HepG2 (cell line): ENCODE results near the gene ZNF581. TPM values are rescaled to one million over a fixed set of nuclear protein-coding genes. Genes with fewer than 3 reads are reported as not detected.

Source experiments
- ESRRA ChIP-seq: sonication (generic); formaldehyde crosslinking; IDR thresholded peaks from 2 replicates; pipeline ENCODE4 v1.5.1; 2020; ENCODE audit warnings: mild to moderate bottlenecking, low read depth, missing genetic modification reagents
- KMT2B ChIP-seq: IDR thresholded peaks from 2 replicates; pipeline ENCODE4 v1.6.1; 2016; ENCODE audit warnings: missing genetic modification reagents, missing compliant biosample characterization
- MIXL1 ChIP-seq: IDR thresholded peaks from 2 replicates; pipeline ENCODE4 v1.6.1; 2016
- POLR2AphosphoS5 ChIP-seq: IDR thresholded peaks from 2 replicates; pipeline ENCODE4 v1.6.1; 2012; ENCODE audit warnings: low read depth, low read length
- TAF1 ChIP-seq: sonication (generic); formaldehyde crosslinking; IDR thresholded peaks from 2 replicates; pipeline ENCODE4 v1.4.0; 2020; ENCODE audit warnings: missing genetic modification reagents
- TOPORS ChIP-seq: sonication (generic); formaldehyde crosslinking; IDR thresholded peaks from 2 replicates; pipeline ENCODE4 v1.8.0; 2023; ENCODE audit warnings: mild to moderate bottlenecking, missing genetic modification reagents
- ZFP82 ChIP-seq: sonication (generic); formaldehyde crosslinking; IDR thresholded peaks from 2 replicates; pipeline ENCODE4 v1.5.1; 2020; ENCODE audit warnings: mild to moderate bottlenecking, missing genetic modification reagents, borderline replicate concordance
- ZNF17 ChIP-seq: sonication (generic); formaldehyde crosslinking; IDR thresholded peaks from 2 replicates; pipeline ENCODE4 v1.5.0; 2020; ENCODE audit warnings: mild to moderate bottlenecking, missing genetic modification reagents
- ZNF224 ChIP-seq: sonication (generic); formaldehyde crosslinking; IDR thresholded peaks from 2 replicates; pipeline ENCODE4 v1.5.0; 2020; ENCODE audit warnings: mild to moderate bottlenecking, missing genetic modification reagents
- ZNF430 ChIP-seq: sonication (generic); formaldehyde crosslinking; IDR thresholded peaks from 2 replicates; pipeline ENCODE4 v1.9.0; 2021; ENCODE audit warnings: mild to moderate bottlenecking, missing genetic modification reagents
- ZNF468 ChIP-seq: sonication (generic); formaldehyde crosslinking; IDR thresholded peaks from 2 replicates; pipeline ENCODE4 v1.8.0; 2022; ENCODE audit warnings: mild to moderate bottlenecking, moderate library complexity, missing genetic modification reagents
- ZNF484 ChIP-seq: sonication (generic); formaldehyde crosslinking; IDR thresholded peaks from 2 replicates; pipeline ENCODE4 v1.5.1; 2020; ENCODE audit warnings: mild to moderate bottlenecking, low read depth, missing genetic modification reagents, borderline replicate concordance
- ZNF589 ChIP-seq: sonication (generic); formaldehyde crosslinking; conservative IDR thresholded peaks from 2 replicates; pipeline ENCODE4 v1.8.0; 2022; ENCODE audit warnings: mild to moderate bottlenecking, moderate library complexity, missing genetic modification reagents
- ZNF768 ChIP-seq: sonication (generic); formaldehyde crosslinking; IDR thresholded peaks from 2 replicates; pipeline ENCODE4 v1.4.0; 2020; ENCODE audit warnings: missing genetic modification reagents
- polyA plus RNA-seq, 8 experiments: library from polyadenylated mRNA; depleted of rRNA in 3 of 8; stranded (reverse) in 7 of 8; unstranded in 1 of 8; fragments of >200 nt; fragmentation: Illumina TruSeq in 4 of 8; extraction: Trizol in 4 of 8; gene quantifications; 2 replicates each; pipeline versions ENCODE4 v1.2.1 to v1.2.3, GENCODE V29; 2011 to 2016; ENCODE audit warnings: low read depth in 4 of 8, missing spikeins in 1 of 8, mixed read lengths in 1 of 8; ENCODE audit not compliant: insufficient read depth in 1 of 8
- total RNA-seq, 5 experiments: library from RNA; depleted of rRNA; stranded (reverse); fragments of >200 nt; fragmentation: Illumina TruSeq; extraction: Trizol; gene quantifications; 2 replicates each; pipeline ENCODE4 v1.2.3, GENCODE V29; 2016; ENCODE audit warnings: low read depth in 1 of 5
- TF ChIP-seq, protein P1 (sequence below): sonication (generic); formaldehyde crosslinking; IDR thresholded peaks from 2 replicates; pipeline ENCODE4 v1.4.0; 2020; ENCODE audit warnings: missing genetic modification reagents, low read depth, mild to moderate bottlenecking, borderline replicate concordance
- TF ChIP-seq, protein P2 (sequence below): IDR thresholded peaks from 2 replicates; pipeline ENCODE4 v1.6.1; 2012; ENCODE audit warnings: inconsistent platforms
- TF ChIP-seq, protein P3 (sequence below): sonication (generic); formaldehyde crosslinking; IDR thresholded peaks from 2 replicates; pipeline ENCODE4 v1.5.1; 2020; ENCODE audit warnings: mild to moderate bottlenecking, missing genetic modification reagents, moderate library complexity

The ZNF581 gene
- total and polyA plus RNA-seq, 2 of the 13 experiments (the other 11 are each of a cell fraction or from before 2014, with no cell fraction given), result 19.6 to 49.5 TPM

DNA sequence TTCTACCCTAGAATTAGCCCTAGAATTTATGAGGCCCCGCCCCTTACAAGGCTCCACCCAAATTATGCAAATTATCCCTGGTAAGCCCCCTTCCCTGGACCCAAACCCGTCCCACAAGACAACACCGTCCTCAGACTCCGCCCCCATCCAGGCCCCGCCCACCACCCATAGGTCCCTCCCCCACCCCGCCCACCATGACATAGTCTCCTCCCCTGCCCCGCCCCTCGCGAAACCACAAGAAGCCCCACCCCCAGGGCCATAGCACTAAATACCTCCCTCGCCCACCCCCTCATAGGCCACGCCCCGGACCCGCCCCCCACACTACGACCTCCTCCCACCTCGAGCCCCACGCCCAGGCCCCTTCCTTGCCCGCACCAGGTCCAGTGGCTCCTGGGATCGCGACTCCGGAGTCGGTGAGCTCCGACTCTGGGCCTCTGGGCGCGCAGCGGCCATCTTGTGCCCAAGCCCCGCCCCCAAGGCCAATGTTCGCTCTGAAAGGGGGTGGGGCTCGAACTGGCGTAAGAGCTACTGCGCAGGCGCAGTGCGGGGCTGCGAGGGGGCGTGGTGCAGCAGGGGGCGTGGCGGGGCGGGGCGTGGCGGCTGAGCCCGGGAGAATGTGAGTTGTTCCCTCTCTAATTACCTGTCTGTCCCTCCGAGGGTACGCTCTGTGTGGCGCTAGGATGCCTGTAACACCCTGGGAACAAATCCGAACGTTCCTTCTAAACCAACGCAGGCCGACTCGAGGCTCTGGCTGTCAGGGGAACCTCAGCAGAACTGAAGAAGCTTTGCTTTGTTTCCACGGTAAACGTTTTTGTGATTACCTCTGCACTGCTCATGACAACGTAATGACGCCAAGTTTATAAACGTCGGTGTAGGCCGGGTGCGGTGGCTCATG is 19.1 kb upstream of the ZNF581 start, which contains the start of gene ZNF784 (continued):
- TF ChIP-seq ZFP82 (CRISPR knock-in tag), result no peak
- TF ChIP-seq TOPORS, result no peak
- no peak for TF ChIP-seq ZNF589 (CRISPR knock-in tag)
- TF ChIP-seq ZNF430, result peak; percentile 57; the same call in 1 of the 2 replicates
- no peak for TF ChIP-seq ZNF468 (CRISPR knock-in tag)
- peak; percentile 85 for TF ChIP-seq TAF1 (CRISPR knock-in tag)
- TF ChIP-seq POLR2AphosphoS5, result peak; percentile 88
- peak; percentile 20; the same call in 1 of the 2 replicates for TF ChIP-seq ZNF768
- no peak for TF ChIP-seq KMT2B (CRISPR knock-in tag)
- 0 out of 2 replicates have a peak, but pooled peaks have one; percentile 11 for TF ChIP-seq MIXL1 (CRISPR knock-in tag)
- no peak for TF ChIP-seq ZNF17 (CRISPR knock-in tag)
- TF ChIP-seq ESRRA, result no peak
- TF ChIP-seq, protein P1, sequence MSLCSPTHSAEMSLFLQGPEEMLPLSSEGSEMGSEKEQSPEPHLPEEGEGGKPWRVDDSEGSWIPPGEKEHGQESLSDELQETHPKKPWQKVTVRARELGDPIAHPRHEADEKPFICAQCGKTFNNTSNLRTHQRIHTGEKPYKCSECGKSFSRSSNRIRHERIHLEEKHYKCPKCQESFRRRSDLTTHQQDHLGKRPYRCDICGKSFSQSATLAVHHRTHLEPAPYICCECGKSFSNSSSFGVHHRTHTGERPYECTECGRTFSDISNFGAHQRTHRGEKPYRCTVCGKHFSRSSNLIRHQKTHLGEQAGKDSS (CRISPR knock-in tag), result peak; percentile 47; the same call in 1 of the 2 replicates
- TF ChIP-seq ZNF224, result no peak
- no peak for TF ChIP-seq ZNF484
- TF ChIP-seq, protein P2, sequence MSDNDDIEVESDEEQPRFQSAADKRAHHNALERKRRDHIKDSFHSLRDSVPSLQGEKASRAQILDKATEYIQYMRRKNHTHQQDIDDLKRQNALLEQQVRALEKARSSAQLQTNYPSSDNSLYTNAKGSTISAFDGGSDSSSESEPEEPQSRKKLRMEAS, result peak; percentile 39; the same call in 1 of the 2 replicates
- TF ChIP-seq, protein P3, sequence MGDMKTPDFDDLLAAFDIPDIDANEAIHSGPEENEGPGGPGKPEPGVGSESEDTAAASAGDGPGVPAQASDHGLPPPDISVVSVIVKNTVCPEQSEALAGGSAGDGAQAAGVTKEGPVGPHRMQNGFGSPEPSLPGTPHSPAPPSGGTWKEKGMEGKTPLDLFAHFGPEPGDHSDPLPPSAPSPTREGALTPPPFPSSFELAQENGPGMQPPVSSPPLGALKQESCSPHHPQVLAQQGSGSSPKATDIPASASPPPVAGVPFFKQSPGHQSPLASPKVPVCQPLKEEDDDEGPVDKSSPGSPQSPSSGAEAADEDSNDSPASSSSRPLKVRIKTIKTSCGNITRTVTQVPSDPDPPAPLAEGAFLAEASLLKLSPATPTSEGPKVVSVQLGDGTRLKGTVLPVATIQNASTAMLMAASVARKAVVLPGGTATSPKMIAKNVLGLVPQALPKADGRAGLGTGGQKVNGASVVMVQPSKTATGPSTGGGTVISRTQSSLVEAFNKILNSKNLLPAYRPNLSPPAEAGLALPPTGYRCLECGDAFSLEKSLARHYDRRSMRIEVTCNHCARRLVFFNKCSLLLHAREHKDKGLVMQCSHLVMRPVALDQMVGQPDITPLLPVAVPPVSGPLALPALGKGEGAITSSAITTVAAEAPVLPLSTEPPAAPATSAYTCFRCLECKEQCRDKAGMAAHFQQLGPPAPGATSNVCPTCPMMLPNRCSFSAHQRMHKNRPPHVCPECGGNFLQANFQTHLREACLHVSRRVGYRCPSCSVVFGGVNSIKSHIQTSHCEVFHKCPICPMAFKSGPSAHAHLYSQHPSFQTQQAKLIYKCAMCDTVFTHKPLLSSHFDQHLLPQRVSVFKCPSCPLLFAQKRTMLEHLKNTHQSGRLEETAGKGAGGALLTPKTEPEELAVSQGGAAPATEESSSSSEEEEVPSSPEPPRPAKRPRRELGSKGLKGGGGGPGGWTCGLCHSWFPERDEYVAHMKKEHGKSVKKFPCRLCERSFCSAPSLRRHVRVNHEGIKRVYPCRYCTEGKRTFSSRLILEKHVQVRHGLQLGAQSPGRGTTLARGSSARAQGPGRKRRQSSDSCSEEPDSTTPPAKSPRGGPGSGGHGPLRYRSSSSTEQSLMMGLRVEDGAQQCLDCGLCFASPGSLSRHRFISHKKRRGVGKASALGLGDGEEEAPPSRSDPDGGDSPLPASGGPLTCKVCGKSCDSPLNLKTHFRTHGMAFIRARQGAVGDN (CRISPR knock-in tag), result peak; percentile 63
